Measurements from ENCODE around the gene SLC4A2.

SLC4A2 gene

GRCh38 chr7:151119055-151119415, 59.6 kb downstream of the SLC4A2 start (continued):
- TF ChIP-seq CREB5 (CRISPR knock-in tag; IDR thresholded peaks at IDR 0.05; ENCODE audit: low read depth) (no peak), RARB (CRISPR knock-in tag; IDR thresholded peaks at IDR 0.05) (no peak), ZNF8 (CRISPR knock-in tag; IDR thresholded peaks at IDR 0.05) (no peak), ZNF70 (CRISPR knock-in tag; IDR thresholded peaks at IDR 0.05) (no peak), POU6F1 (CRISPR knock-in tag; IDR thresholded peaks at IDR 0.05; ENCODE audit: borderline replicate concordance, low read depth) (no peak), PPARA (CRISPR knock-in tag; IDR thresholded peaks at IDR 0.05; ENCODE audit: borderline replicate concordance) (no peak), BACH2 (CRISPR knock-in tag; IDR thresholded peaks at IDR 0.05; ENCODE audit: borderline replicate concordance) (no peak), TCF4 (CRISPR knock-in tag; IDR thresholded peaks at IDR 0.05; ENCODE audit: borderline replicate concordance) (no peak)

GRCh38 chr7:151119902-151120301, 60.5 kb downstream of the SLC4A2 start:
- TF ChIP-seq RARB (CRISPR knock-in tag; IDR thresholded peaks at IDR 0.05), result no peak
- no peak for TF ChIP-seq TSHZ2 (CRISPR knock-in tag; IDR thresholded peaks at IDR 0.05)
- TF ChIP-seq ISL1 (CRISPR knock-in tag; IDR thresholded peaks at IDR 0.05), result no peak
- TF ChIP-seq PATZ1 (CRISPR knock-in tag; IDR thresholded peaks at IDR 0.05; ENCODE audit: borderline replicate concordance), result no peak
- no peak for TF ChIP-seq TOX (CRISPR knock-in tag; IDR thresholded peaks at IDR 0.05; ENCODE audit: borderline replicate concordance)
- TF ChIP-seq PPARA (CRISPR knock-in tag; IDR thresholded peaks at IDR 0.05; ENCODE audit: borderline replicate concordance), result no peak
- TF ChIP-seq TCF4 (CRISPR knock-in tag; IDR thresholded peaks at IDR 0.05; ENCODE audit: borderline replicate concordance), result no peak
- TF ChIP-seq ESRRG (CRISPR knock-in tag; IDR thresholded peaks at IDR 0.05), result no peak
- no peak for TF ChIP-seq CREB5 (CRISPR knock-in tag; IDR thresholded peaks at IDR 0.05; ENCODE audit: low read depth)
- TF ChIP-seq OSR1 (CRISPR knock-in tag; IDR thresholded peaks at IDR 0.05), result no peak
- no peak for TF ChIP-seq CSRNP3 (CRISPR knock-in tag; IDR thresholded peaks at IDR 0.05)
- no peak for TF ChIP-seq GLIS3 (CRISPR knock-in tag; IDR thresholded peaks at IDR 0.05)
- TF ChIP-seq CSDC2 (CRISPR knock-in tag; IDR thresholded peaks at IDR 0.05), result no peak
- no peak for TF ChIP-seq ZFP3 (CRISPR knock-in tag; IDR thresholded peaks at IDR 0.05)
- ATAC-seq, result no peak

- no peak for ATAC-seq
- no peak for TF ChIP-seq CREB5 (CRISPR knock-in tag; IDR thresholded peaks at IDR 0.05; ENCODE audit: low read depth)
- TF ChIP-seq ZNF8 (CRISPR knock-in tag; IDR thresholded peaks at IDR 0.05), result no peak
- no peak for TF ChIP-seq RARB (CRISPR knock-in tag; IDR thresholded peaks at IDR 0.05)
- no peak for TF ChIP-seq POU6F1 (CRISPR knock-in tag; IDR thresholded peaks at IDR 0.05; ENCODE audit: borderline replicate concordance, low read depth)
- TF ChIP-seq GLIS3 (CRISPR knock-in tag; IDR thresholded peaks at IDR 0.05), result no peak
- no peak for TF ChIP-seq CSRNP3 (CRISPR knock-in tag; IDR thresholded peaks at IDR 0.05)
- no peak for TF ChIP-seq ARNTL (CRISPR knock-in tag; IDR thresholded peaks at IDR 0.05; ENCODE audit: borderline replicate concordance, low read depth)
- TF ChIP-seq ZNF70 (CRISPR knock-in tag; IDR thresholded peaks at IDR 0.05), result no peak
- no peak for TF ChIP-seq PATZ1 (CRISPR knock-in tag; IDR thresholded peaks at IDR 0.05; ENCODE audit: borderline replicate concordance)
- no peak for TF ChIP-seq BACH2 (CRISPR knock-in tag; IDR thresholded peaks at IDR 0.05; ENCODE audit: borderline replicate concordance)
These were observed 61.5 kb downstream of the SLC4A2 start for GRCh38 chr7:151120896-151121295.
